ENCODE data around the gene BACE2.
"Not testable (repeated sequence)": the region's sequence is repeated elsewhere in the genome, so short reads cannot be mapped to it uniquely, and the experiment has no call there.

BACE2 gene

DNA sequence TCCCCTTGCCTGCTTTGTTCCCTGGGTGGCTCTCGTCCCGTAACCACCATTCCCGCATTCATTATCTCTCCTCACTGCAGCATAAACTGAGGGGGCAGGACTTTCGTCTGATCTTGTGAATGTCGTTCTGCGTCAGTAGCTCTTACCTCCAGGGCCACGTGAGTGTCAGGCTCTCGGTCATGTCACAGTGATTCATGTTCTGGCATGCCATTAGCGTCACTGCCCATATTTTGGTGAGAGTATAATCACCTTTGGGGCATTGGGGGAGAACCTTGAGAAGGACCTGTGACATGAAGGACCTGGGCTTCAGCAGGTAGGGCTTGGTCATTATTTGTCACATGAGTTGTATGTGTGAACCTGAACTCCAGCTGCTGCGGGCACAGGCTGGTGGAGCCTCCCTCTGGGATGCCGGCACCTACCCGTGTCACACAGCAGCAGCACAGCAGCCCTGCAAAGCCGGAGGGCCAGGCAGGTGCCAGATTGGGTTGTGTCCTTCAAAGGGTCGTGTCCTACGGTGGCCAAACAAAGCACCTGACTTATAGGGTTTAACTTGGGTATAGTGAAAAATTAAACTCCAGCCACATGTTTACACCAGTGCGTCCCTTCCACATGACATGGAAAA is 68.5 kb downstream of the BACE2 start:
- H3K27ac ChIP-seq = no peak overlapping the region
- TF ChIP-seq, protein P1, sequence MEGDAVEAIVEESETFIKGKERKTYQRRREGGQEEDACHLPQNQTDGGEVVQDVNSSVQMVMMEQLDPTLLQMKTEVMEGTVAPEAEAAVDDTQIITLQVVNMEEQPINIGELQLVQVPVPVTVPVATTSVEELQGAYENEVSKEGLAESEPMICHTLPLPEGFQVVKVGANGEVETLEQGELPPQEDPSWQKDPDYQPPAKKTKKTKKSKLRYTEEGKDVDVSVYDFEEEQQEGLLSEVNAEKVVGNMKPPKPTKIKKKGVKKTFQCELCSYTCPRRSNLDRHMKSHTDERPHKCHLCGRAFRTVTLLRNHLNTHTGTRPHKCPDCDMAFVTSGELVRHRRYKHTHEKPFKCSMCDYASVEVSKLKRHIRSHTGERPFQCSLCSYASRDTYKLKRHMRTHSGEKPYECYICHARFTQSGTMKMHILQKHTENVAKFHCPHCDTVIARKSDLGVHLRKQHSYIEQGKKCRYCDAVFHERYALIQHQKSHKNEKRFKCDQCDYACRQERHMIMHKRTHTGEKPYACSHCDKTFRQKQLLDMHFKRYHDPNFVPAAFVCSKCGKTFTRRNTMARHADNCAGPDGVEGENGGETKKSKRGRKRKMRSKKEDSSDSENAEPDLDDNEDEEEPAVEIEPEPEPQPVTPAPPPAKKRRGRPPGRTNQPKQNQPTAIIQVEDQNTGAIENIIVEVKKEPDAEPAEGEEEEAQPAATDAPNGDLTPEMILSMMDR (IDR thresholded peaks at IDR 0.05) = no peak
- no peak for TF ChIP-seq ZFX (IDR thresholded peaks at IDR 0.05; ENCODE audit: borderline replicate concordance)

DNA sequence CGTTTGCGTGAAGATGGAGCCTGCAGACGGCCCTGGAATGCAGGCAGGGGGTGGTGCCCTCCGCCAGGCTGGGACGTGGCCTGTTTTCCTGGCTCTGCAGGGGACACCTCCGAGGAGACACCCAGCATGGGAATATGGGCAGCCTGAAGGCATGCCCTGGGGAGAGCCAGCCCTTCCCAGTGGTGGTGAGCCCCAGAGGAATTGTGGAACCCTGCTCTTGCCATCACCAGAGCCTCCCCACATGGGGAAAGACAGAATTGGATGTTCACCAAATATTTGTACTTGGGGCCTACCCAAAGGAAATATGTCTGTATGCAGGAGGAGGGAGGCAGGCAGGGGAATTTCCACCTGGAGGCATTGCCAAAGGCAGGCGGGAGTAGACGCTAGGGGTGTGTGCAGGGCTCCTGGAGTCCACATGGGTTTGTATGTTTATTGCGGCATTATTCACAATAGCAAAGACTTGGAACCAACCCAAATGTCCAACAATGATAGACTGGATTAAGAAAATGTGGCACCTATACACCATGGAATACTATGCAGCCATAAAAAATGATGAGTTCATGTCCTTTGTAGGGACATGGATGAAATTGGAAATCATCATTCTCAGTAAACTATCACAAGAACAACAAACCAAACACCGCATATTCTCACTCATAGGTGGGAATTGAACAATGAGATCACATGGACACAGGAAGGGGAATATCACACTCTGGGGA is 70.3 kb downstream of the BACE2 start:
- H3K27ac ChIP-seq = not testable (repeated sequence)

DNA sequence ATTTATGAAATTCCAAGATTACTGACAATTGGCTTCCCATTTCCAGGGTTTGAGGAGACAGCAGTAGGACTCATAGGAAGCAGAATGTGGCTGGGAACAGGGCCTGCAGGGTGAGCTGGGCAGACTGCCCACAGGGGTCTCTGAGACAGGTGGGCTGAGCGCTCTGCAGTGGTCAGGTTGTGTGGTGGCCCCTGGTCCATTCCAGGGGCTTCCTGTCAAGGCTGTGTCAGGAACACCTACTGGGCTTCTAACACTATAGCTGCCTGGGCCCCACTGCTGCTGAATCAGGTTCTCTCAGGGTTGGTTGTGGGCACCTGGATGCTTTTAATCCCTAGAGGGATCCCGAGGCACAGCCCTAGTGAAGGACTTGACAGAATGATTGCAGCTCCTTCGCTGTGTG is 72.1 kb downstream of the BACE2 start:
- no peak overlapping the region for H3K27ac ChIP-seq
- TF ChIP-seq ZFX (IDR thresholded peaks at IDR 0.05; ENCODE audit: borderline replicate concordance) = no peak
- TF ChIP-seq, protein P1 (IDR thresholded peaks at IDR 0.05) = no peak

DNA sequence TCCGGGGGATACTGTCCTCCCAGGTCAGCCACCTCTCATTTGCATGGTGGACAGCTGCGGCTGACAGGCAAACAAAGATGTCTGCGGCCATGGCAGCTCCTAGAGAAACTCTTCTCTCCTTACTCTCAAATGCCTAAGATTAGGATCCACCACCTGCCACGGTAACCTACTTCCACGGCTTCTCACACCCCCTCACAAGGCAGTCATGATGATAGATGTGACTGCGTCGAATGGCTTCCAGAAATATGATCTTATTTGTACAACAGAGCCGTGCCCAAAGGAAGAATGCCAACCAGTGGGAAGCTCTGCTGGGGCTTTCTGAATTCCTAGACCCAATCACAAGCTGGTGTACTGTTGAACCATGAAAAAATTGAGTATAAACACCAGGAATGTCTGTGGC is 73.4 kb downstream of the BACE2 start:
- H3K27ac ChIP-seq = no peak overlapping the region
- TF ChIP-seq ZFX (IDR thresholded peaks at IDR 0.05; ENCODE audit: borderline replicate concordance) = no peak
- TF ChIP-seq, protein P1 (IDR thresholded peaks at IDR 0.05) = no peak

DNA sequence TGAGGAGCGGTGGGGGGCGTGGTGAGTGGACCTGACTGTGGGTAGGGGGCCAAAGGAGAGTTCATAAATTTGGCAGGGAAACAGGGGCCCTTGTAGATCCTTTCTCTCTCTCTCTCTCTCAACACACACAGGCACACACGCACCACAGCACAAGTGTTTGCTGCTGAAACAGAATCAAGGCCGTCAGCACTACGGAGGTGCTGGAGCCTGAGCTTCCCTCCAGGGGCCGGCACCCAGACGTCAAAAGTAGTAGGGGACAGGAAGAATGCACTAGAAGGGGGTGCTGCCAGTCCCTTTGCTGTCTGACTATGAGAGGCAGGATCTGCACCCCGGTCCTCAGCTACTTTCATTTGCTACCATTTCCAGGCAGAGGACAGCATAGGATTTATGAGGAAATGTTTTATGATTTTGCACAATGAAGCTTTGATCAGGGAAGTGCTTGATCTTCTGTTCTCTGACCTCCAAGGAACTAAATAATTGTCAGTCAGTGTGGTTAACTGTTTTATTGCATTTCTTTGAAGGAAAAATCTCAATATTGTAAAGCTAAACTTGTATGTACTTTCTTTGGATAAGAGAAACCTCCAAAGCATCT is 74.4 kb downstream of the BACE2 start:
- no peak overlapping the region for H3K27ac ChIP-seq
- TF ChIP-seq, protein P1 (IDR thresholded peaks at IDR 0.05) = no peak
- no peak for TF ChIP-seq ZFX (IDR thresholded peaks at IDR 0.05; ENCODE audit: borderline replicate concordance)

DNA sequence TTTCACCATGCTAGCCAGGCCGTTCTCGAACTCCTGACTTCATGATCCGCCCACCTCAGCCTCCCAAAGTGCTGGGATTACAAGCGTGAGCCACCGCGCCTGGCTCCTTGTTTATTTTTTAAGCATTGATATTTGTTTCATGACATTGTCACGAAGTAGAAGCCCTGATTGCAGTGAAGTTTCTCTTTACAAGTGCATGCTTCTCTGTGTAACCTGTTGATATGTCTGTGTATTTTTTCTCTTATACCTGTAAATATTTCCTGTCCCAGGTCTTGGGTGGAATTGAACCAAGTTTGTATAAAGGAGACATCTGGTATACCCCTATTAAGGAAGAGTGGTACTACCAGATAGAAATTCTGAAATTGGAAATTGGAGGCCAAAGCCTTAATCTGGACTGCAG is 75.1 kb downstream of the BACE2 start:
- TF ChIP-seq, protein P1 (IDR thresholded peaks at IDR 0.05) = no peak
- no peak for TF ChIP-seq ZFX (IDR thresholded peaks at IDR 0.05; ENCODE audit: borderline replicate concordance)
- H3K27ac ChIP-seq = no peak overlapping the region

DNA sequence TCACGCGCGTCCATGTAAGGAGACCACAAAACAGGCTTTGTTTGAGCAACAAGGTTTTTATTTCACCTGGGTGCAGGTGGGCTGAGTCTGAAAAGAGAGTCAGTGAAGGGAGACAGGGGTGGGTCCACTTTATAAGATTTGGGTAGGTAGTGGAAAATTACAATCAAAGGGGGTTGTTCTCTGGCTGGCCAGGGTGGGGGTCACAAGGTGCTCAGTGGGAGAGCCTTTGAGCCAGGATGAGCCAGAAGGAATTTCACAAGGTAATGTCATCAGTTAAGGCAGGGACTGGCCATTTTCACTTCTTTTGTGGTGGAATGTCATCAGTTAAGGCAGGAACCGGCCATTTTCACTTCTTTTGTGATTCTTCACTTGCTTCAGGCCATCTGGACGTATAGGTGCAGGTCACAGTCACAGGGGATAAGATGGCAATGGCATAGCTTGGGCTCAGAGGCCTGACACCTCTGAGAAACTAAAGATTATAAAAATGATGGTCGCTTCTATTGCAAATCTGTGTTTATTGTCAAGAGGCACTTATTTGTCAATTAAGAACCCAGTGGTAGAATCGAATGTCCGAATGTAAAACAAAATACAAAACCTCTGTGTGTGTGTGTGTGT is 76.4 kb downstream of the BACE2 start:
- not testable (repeated sequence) for H3K27ac ChIP-seq

DNA sequence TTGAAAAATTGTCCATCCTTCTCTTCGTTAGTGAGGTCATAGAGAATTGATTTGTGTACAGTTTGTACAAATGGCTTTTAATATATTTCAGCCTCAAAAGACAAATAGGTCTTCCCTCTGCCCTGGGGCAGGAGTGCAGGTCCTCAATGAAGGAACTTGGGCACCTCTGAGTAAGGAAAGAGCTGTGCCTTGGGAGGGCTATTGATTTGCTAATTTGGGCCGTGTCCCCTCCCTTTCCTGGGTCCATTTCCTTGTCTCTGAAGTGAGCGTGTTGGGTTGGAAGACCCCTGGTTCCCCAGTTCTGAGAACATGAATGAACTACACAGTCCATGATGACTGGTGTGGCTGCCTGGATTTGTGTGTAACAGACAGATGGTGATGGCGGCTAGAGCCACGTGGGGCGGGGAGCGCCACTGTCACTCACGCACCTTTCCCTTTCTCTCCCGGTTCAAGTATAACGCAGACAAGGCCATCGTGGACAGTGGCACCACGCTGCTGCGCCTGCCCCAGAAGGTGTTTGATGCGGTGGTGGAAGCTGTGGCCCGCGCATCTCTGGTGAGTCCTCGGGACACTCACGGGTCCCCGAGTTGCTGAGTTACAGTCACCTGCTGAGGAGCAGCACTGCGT is 77.7 kb downstream of the BACE2 start:
- TF ChIP-seq, protein P1 (IDR thresholded peaks at IDR 0.05) = no peak
- TF ChIP-seq ZFX (IDR thresholded peaks at IDR 0.05; ENCODE audit: borderline replicate concordance) = no peak
- no peak overlapping the region for H3K27ac ChIP-seq

Data from 22Rv1 (cell line).